SK-N-SH treated with all-trans-retinoic acid at 6 μM for 48 hours (cell line): Measurements from ENCODE around the gene PDCD2L.

ENCODE experiments used
- ARNTL ChIP-seq: fragments of 450-650 bp; formaldehyde crosslinking; IDR thresholded peaks from 2 replicates; pipeline ENCODE4 v1.5.0; 2020; ENCODE audit warnings: low read depth, mild to moderate bottlenecking, moderate library complexity, borderline replicate concordance
- ISL1 ChIP-seq: fragments of 250-450 bp; sonication (Bioruptor Pico); IDR thresholded peaks from 2 replicates; pipeline ENCODE4 v2.1.2; 2022; ENCODE audit warnings: mild to moderate bottlenecking, moderate library complexity
- ZFP3 ChIP-seq: fragments of 250-450 bp; sonication (Bioruptor Pico); IDR thresholded peaks from 2 replicates; pipeline ENCODE4 v1.5.0; 2020; ENCODE audit warnings: mild to moderate bottlenecking, moderate library complexity
- ZFP30 ChIP-seq: fragments of 450-650 bp; formaldehyde crosslinking; IDR thresholded peaks from 2 replicates; pipeline ENCODE4 v1.5.0; 2022; ENCODE audit warnings: mild to moderate bottlenecking, moderate library complexity
- ZNF8 ChIP-seq: fragments of 450-650 bp; formaldehyde crosslinking; IDR thresholded peaks from 2 replicates; pipeline ENCODE4 v1.5.0; 2020; ENCODE audit warnings: mild to moderate bottlenecking, moderate library complexity

- TF ChIP-seq ARNTL (CRISPR knock-in tag), result no peak
- TF ChIP-seq ISL1 (CRISPR knock-in tag), result no peak
- TF ChIP-seq ZFP3 (CRISPR knock-in tag), result no peak
- no peak for TF ChIP-seq ZFP30 (CRISPR knock-in tag)
- no peak for TF ChIP-seq ZNF8 (CRISPR knock-in tag)
Observed at GRCh38 chr19:34471906-34472700, 67.9 kb downstream of the PDCD2L start.
